A549 treated with CORT108297 at 1 μM for 4 hours (cell line): ENCODE data around the gene TMEM86B. TPM values are rescaled to one million over a fixed set of nuclear protein-coding genes. Genes with fewer than 3 reads are reported as not detected.

ENCODE experiments used
- total RNA-seq: library from RNA; stranded (reverse); fragments of 200-300 nt; extraction: Qiagen RNA extraction; gene quantifications from 5 replicates; pipeline ENCODE4 v1.2.3, GENCODE V29; 2022

The TMEM86B gene
- 2.7 to 6.4 TPM (median 5.2 TPM) in 5 replicates for total RNA-seq

DNA sequence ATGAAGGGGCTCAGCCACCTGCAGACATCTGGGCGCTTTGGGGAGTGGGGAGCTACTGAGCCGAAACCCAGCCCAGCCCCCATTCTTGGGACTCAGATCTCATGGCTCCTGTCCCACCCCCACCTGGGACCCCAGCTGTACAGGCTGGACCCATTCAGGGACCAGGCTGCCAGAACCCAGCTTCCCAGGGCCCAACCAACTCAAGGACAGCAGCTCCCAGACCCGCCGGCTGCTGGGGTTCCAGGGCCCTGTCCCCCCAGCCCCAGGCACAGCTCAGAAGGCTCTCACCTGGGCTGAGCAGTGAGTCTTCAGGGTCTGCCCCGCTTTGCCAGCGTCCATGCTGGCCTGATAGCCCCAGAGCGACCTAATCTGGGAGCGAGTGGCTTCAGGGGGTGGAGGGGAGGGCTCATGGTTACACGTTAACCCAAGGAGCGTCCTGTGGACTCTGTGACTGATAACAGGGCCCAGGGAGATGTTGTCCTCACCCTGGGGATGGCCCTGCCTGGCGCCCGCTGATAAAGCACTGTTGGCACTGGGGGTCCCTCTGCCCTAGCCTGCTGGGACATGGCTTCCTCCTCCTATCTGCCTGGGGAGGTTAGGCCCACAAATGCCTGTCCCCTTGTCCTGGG, at the start of gene TMEM86B:
TSS of gene TMEM86B (minus strand) at position 361 of the 629 bp plus-strand sequence. CDS start at position 339, 22 bp downstream.

DNA sequence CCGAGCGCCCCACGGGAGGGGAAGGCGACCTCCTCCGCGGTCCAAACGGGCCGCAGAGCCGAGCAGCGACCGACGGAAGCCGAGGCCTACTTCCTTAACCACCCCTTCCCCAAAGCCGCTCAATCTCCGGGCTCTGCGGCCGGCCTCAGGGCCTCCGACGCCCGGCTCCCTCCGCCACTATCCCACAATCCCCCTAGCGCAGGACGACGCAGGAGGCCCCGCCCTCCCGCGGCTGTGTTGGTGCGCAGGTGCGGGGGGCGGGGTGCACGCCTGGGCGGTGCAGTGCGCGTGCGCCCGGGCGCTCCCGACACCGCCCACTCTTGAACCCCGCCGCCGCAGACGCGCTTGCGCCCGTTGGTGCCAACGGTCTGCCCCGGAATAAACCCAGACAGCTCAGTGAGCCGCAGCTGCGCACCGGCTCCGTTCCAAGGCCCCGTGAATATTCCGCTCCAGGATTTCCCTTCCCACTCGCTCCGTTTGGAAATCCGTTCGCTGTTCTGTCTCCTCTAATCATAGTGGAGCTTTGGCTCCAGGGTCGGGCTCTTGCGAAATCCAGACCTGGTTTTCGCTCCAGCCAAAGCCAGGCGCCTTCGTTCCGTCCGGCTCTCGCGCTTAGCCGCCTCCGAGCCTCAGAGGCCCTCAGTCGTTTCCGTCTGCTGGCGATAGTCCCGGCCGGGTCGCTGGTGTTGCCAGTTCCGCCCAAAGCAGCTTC, 30.4 kb upstream of the TMEM86B start, which contains the start of gene PPP6R1:
TSS of gene PPP6R1 (minus strand) at position 190 of the 712 bp plus-strand sequence. CDS start 11,914 bp downstream, outside the sequence.

DNA sequence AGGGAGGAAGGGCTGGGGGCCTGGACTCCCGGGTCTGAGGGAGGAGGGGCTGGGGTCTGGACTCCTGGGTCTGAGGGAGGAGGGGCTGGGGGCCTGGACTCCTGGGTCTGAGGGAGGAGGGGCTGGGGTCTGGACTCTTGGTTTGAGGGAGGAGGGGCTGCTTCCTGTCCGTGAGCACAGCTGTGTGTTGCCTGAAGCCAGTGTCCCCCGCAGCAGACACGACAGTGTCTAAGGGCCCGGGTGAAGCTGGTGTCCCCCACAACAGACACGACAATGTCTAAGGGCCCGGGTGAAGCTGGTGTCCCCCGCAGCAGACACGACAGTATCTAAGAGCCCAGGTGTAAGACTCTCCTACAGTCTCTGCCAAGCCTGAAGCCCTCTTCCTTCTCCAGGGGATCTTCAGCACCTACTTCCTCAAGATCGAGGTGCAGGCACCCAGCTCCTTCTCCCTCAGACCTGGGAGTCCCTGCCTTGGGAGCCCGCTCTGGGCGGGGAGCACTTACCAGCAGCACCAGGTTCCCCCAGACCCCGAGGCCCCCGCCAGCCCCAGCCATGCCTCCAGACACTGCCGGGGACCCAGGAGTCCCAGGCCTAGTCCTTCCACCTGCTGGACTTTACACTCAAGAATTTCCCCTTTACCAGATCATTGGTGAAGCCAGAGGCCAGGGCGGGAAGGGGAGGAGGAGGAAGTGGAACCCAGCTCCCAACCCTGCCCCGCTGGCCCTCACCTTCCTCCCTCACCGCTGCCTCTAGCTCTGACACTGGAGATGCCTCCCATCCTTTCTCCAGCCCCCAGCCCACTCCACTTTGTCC, 19.5 kb downstream of the TMEM86B start, which contains the start of gene PTPRH:
TSS of gene PTPRH (minus strand) at position 622 of the 813 bp plus-strand sequence. CDS start at position 554, 68 bp downstream.

DNA sequence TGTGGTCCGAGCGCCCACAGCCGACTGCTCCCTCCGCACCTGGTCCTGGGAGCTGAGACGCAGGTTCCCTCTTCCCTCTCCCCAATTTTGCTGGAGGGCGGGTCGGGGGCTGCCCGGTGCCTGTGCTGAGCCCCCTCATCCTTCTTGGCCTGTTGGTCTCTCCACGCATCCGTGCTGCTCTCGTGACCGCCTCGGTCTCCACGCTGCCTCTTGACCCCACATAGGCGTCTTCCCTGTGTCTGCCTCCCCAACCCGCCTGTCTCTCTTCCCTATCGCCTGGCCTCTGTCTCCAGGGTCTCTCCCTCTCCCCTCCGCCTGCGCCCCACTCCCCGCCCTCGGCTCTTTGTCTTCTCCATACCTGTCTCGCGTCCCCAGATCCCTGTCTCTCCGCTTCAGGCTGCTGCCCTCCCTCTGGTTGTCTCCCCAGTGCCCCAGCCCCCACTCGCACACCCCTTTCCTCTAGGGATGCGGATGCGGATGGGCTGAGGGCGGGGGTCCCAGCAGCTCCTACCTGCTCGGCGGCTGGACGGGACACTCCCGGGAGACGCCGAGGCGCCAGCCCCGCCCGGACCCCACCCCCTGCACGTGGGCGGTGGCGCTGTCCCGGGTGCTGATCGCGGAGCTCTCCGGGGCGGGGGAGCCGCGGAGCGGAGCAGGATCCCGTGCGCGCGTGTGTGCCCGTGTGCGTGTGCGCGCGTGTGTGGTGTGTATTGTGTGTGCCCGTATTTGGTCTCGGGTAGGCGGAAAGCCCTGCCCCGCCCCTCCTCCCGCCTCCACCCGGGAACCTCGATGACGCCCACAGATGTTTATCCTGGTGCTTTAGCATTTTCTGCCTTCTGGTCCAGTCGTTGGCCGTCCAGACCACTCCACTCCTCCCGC, 48.7 kb downstream of the TMEM86B start, which contains the start of gene SYT5:
TSS of gene SYT5 (minus strand) at position 684 of the 879 bp plus-strand sequence. CDS start 1,248 bp downstream, outside the sequence.

Other genes starting within 250 kb of the TMEM86B start
- gene GP6, start 190.5 kb downstream of the TMEM86B start, total RNA-seq: 0.06 to 0.24 TPM (median 0.21 TPM) in 5 replicates
- gene RDH13, start 165.6 kb downstream of the TMEM86B start, total RNA-seq: 14.0 to 20.9 TPM (median 20.1 TPM) in 5 replicates
- 3.7 to 6.2 TPM (median 5.5 TPM) in 5 replicates for gene EPS8L1, start 152.9 kb downstream of the TMEM86B start, total RNA-seq
- gene PPP1R12C, start 111.1 kb downstream of the TMEM86B start, total RNA-seq: 60.2 to 97.6 TPM (median 90.0 TPM) in 5 replicates
- gene TNNT1, start 79.6 kb downstream of the TMEM86B start, total RNA-seq: 114 to 145 TPM (median 137 TPM) in 5 replicates
- 6.1 to 9.2 TPM (median 8.0 TPM) in 5 replicates for gene TNNI3, start 71.0 kb downstream of the TMEM86B start, total RNA-seq
- 4.5 to 6.9 TPM (median 6.2 TPM) in 5 replicates for gene DNAAF3, start 62.1 kb downstream of the TMEM86B start, total RNA-seq
- 2.8 to 4.9 TPM (median 3.8 TPM) in 5 replicates for gene SYT5, start 48.5 kb downstream of the TMEM86B start, total RNA-seq
- 3.7 to 5.3 TPM (median 5.2 TPM) in 5 replicates for gene PTPRH, start 19.3 kb downstream of the TMEM86B start, total RNA-seq
- 87.7 to 128 TPM (median 124 TPM) in 5 replicates for gene PPP6R1, start 30.3 kb upstream of the TMEM86B start, total RNA-seq
- 119 to 156 TPM (median 146 TPM) in 5 replicates for gene HSPBP1, start 51.3 kb upstream of the TMEM86B start, total RNA-seq
- 3.3 to 5.4 TPM (median 4.0 TPM) in 5 replicates for gene BRSK1, start 55.2 kb upstream of the TMEM86B start, total RNA-seq
- gene TMEM150B, start 96.6 kb upstream of the TMEM86B start, total RNA-seq: not detected in 5 replicates
- gene KMT5C, start 111.1 kb upstream of the TMEM86B start, total RNA-seq: 5.8 to 11.4 TPM (median 9.7 TPM) in 5 replicates
- gene COX6B2, start 126.0 kb upstream of the TMEM86B start, total RNA-seq: 0.58 to 1.4 TPM (median 1.2 TPM) in 5 replicates
- gene GARIN5B, start 134.5 kb upstream of the TMEM86B start, total RNA-seq: 0.06 to 0.29 TPM (median 0.12 TPM) in 5 replicates
- 42.1 to 61.8 TPM (median 53.6 TPM) in 5 replicates for gene IL11, start 141.7 kb upstream of the TMEM86B start, total RNA-seq
- gene TMEM190, start 148.1 kb upstream of the TMEM86B start, total RNA-seq: 1.2 to 2.6 TPM (median 2.0 TPM) in 5 replicates
- gene TMEM238, start 155.5 kb upstream of the TMEM86B start, total RNA-seq: 1.6 to 11.1 TPM (median 8.6 TPM) in 5 replicates
- 2,587 to 2,941 TPM (median 2,775 TPM) in 5 replicates for gene RPL28, start 157.2 kb upstream of the TMEM86B start, total RNA-seq
- 320 to 492 TPM (median 460 TPM) in 5 replicates for gene UBE2S, start 179.0 kb upstream of the TMEM86B start, total RNA-seq
- 0.02 TPM in 1 of 5 replicates, not detected in the others for gene SHISA7, start 214.5 kb upstream of the TMEM86B start, total RNA-seq
- gene ISOC2, start 232.9 kb upstream of the TMEM86B start, total RNA-seq: 54.6 to 66.3 TPM (median 63.5 TPM) in 5 replicates
- not detected in 5 replicates for gene C19orf85, start 236.0 kb upstream of the TMEM86B start, total RNA-seq
- gene ZNF628, start 247.9 kb upstream of the TMEM86B start, total RNA-seq: 5.7 to 8.8 TPM (median 7.8 TPM) in 5 replicates